ENCODE results near the gene PIEZO1. TPM values are rescaled to one million over a fixed set of nuclear protein-coding genes. Genes with fewer than 3 reads are reported as not detected.

PIEZO1 gene
- total and polyA plus RNA-seq, 7 experiments from 2014 or later = 3.6 to 237 (median 111) TPM

DNA sequence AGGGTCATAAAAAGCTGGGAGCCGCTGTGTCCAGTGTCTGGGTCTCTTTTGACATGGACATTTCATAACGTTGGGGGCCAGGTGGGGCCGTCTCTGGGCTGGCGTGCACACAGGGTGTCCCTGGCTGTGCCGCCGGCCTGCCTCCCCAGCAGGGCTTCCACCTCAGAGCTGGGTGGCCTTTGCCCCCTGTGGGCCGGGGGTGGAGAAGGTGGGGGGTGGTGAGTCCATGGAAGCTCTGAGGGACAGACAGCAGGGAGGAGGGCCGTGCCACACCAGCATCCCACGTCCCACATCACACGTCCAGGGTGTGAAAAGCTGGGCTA lies 97.8 kb downstream of the PIEZO1 start:
- peaks cover 22 to 48% of the 10 kb centered on the region in 2 donors for H3K4me1 ChIP-seq (ENCODE audit: control insufficient read depth in 2 of 2, insufficient read depth in 2 of 2, low read length in 2 of 2)
- Mint-ChIP-seq H3K36me3 (peaks cover 0 to 9% (median 0%) of the 10 kb centered on the region in 5 donors), H3K4me1 (peaks cover 17 to 76% (median 58%) of the 10 kb centered on the region in 7 donors), H3K27me3 (no peaks in the 10 kb centered on the region), H3K27ac (no peak overlapping the region), H3K9me3 (peaks cover 0 to 6% (median 0%) of the 10 kb centered on the region in 11 donors), H3K4me3 (peak overlapping the region in 8 of 10 donors; percentile 25 to 87 (median 74))
- ATAC-seq (no peak), DNase-seq (no peak)
- H3K27me3 ChIP-seq (ENCODE audit: control insufficient read depth in 2 of 2, insufficient read depth in 2 of 2, low read length in 2 of 2) = no peaks in the 10 kb centered on the region
- no peaks in the 10 kb centered on the region for H3K9me3 ChIP-seq (ENCODE audit: control insufficient read depth in 2 of 3, low read length in 3 of 3)
- H3K36me3 ChIP-seq (ENCODE audit: control insufficient read depth in 2 of 3, insufficient read depth in 3 of 3, low read length in 3 of 3) = no peaks in the 10 kb centered on the region
- no peak overlapping the region for H3K27ac ChIP-seq (ENCODE audit: low read depth, low read length)
- ChIA-PET POLR2A (interaction anchor here (1.0 to 10.2 kb wide), 4 partner anchors 9 to 34 kb away, joined by 4 to 134 read pairs (median 6); partner anchors contain the start of genes CTU2 and RNF166), CTCF (interaction anchor here (3.7 kb wide), 1 partner anchor 14 kb away, joined by 17 read pairs; no protein-coding TSS in a partner anchor)
- no peak overlapping the region for H3K4me3 ChIP-seq (ENCODE audit: low read length)
- intact Hi-C loops (cut with micrococcal nuclease) = loop anchor here (2.0 to 10.0 kb wide), 3 partner anchors 115 to 234 kb away; partner anchors contain the start of genes ZFPM1 (in 2 of the 2) and CDT1 (in 1 of the 2)

DNA sequence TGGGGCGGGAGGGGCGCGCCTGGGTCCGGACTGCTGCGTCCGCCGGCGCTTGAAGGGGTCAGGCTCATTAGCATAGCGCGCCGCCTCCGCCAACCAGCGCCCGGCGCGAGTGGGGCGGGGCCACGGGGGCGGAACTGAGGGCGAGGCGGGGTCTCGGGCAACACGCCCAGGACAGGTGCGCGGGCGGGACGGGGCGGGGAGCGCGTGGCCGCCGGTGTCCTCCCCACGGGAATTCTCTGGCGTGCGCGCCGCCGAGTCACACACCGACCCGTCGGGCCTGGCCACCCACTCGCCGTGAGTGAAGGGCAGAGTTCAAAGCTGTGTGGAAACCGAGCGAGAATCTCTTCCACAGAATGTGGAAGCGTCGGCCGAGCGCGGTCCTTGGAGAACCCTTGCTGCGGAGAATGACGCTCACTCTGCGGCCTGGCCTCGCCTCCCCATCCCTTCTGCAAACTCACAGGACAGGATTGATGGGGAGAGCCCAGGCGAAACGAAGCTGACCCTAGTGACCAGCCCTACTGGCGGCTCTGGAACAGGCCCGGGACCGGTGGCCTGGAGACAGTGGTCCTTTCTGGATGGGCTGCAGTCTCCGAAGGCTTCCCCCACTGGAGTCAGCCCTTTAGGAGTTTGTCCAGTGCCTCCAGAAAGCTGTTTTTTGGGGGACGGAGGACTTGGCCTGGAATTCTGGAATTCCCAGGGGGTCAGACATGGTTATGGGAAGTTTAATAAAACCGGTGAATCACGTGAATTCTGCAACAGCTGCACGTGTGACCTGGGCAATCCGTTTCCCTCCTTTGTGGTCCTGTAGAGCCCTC lies 98.4 kb downstream of the PIEZO1 start, which contains the start of gene SNAI3:
TSS of gene SNAI3 (minus strand) at position 69 of the 815 bp plus-strand sequence. CDS start 101 bp downstream, outside the sequence.
- Histone ChIP-seq H3K27ac (ENCODE audit: low read depth, low read length) (peak within 1 kb of the TSS; percentile 77), H3K9me3 (ENCODE audit: control insufficient read depth in 2 of 3, low read length in 3 of 3) (no peaks in the 10 kb centered on the region), H3K4me3 (ENCODE audit: low read length) (peak within 1 kb of the TSS; percentile 85), H3K36me3 (ENCODE audit: control insufficient read depth in 2 of 3, insufficient read depth in 3 of 3, low read length in 3 of 3) (no peaks in the 10 kb centered on the region), H3K27me3 (ENCODE audit: control insufficient read depth in 2 of 2, insufficient read depth in 2 of 2, low read length in 2 of 2) (no peaks in the 10 kb centered on the region), H3K4me1 (ENCODE audit: control insufficient read depth in 2 of 2, insufficient read depth in 2 of 2, low read length in 2 of 2) (peaks cover 21 to 48% of the 10 kb centered on the region in 2 donors)
- Mint-ChIP-seq H3K4me1 (peaks cover 23 to 76% (median 59%) of the 10 kb centered on the region in 7 donors), H3K9me3 (peaks cover 0 to 6% (median 0%) of the 10 kb centered on the region in 11 donors), H3K4me3 (peak within 1 kb of the TSS; percentile 72 to 87 (median 81)), H3K36me3 (peaks cover 0 to 9% (median 0%) of the 10 kb centered on the region in 5 donors), H3K27ac (peak within 1 kb of the TSS in 8 of 9 donors; percentile 6 to 81 (median 63)), H3K27me3 (no peaks in the 10 kb centered on the region)
- intact Hi-C loops (cut with micrococcal nuclease) = loop anchor here (1.0 to 10.0 kb wide), 6 partner anchors 15 to 234 kb away; partner anchors contain the start of genes CYBA (in 2 of the 2), MVD (in 2 of the 2), ZFPM1 (in 2 of the 2) and CDT1 (in 1 of the 2)
- DNase-seq (peak; percentile 69 to 96 (median 80)), ATAC-seq (peak; percentile 91)
- ChIA-PET POLR2A (interaction anchor here (1.0 to 10.2 kb wide), 5 partner anchors 9 to 34 kb away, joined by 4 to 134 read pairs (median 8); partner anchors contain the start of genes CTU2 and RNF166), CTCF (interaction anchor here (3.7 kb wide), 1 partner anchor 14 kb away, joined by 17 read pairs; no protein-coding TSS in a partner anchor)

DNA sequence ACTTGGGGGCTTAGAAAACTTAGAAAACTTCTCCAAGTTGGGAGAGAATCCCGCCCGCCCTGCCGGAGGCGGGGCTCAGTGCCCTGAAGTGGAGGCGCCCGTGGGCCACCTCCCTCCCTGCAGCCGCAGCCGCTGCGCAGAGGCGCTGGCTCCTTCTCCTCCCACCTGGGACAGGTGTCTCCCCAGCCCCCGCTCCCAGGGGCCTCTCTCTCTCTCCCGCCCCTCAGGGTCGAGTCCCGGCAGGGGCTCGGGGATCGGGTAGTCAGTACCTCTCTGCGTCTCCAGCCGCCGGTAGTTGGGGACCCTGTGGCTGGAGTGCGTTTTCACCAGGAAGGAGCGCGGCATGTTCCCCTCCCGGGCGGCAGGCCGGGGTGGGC lies 99.0 kb downstream of the PIEZO1 start:
- ChIA-PET CTCF (interaction anchor here (3.7 kb wide), 1 partner anchor 15 kb away, joined by 17 read pairs; no protein-coding TSS in a partner anchor), POLR2A (interaction anchor here (1.3 to 10.2 kb wide), 4 partner anchors 10 to 19 kb away, joined by 4 to 134 read pairs (median 10); partner anchors contain the start of genes CTU2 and RNF166)
- peak in 3 of 9 donors; percentile 47 to 60 (median 53) for DNase-seq
- H3K27ac ChIP-seq (ENCODE audit: low read depth, low read length) = peak overlapping the region; percentile 77
- intact Hi-C loops (cut with micrococcal nuclease) = loop anchor here (1.0 to 10.0 kb wide), 6 partner anchors 15 to 233 kb away; partner anchors contain the start of genes CYBA (in 2 of the 2), MVD (in 2 of the 2), ZFPM1 (in 2 of the 2) and CDT1 (in 1 of the 2)
- Mint-ChIP-seq H3K4me3 (peak overlapping the region; percentile 72 to 87 (median 81)), H3K27me3 (no peaks in the 10 kb centered on the region), H3K36me3 (peaks cover 0 to 10% (median 0%) of the 10 kb centered on the region in 5 donors), H3K4me1 (peaks cover 27 to 74% (median 57%) of the 10 kb centered on the region in 7 donors), H3K9me3 (peaks cover 0 to 6% (median 0%) of the 10 kb centered on the region in 11 donors), H3K27ac (peak overlapping the region in 5 of 9 donors; percentile 45 to 81 (median 67))
- H3K4me1 ChIP-seq (ENCODE audit: control insufficient read depth in 2 of 2, insufficient read depth in 2 of 2, low read length in 2 of 2) = peaks cover 21 to 48% of the 10 kb centered on the region in 2 donors
- no peaks in the 10 kb centered on the region for H3K9me3 ChIP-seq (ENCODE audit: control insufficient read depth in 2 of 3, low read length in 3 of 3)
- H3K27me3 ChIP-seq (ENCODE audit: control insufficient read depth in 2 of 2, insufficient read depth in 2 of 2, low read length in 2 of 2) = no peaks in the 10 kb centered on the region
- peak; percentile 48 for ATAC-seq
- H3K4me3 ChIP-seq (ENCODE audit: low read length) = peak overlapping the region; percentile 85
- peaks cover 0 to under 1% (median 0%) of the 10 kb centered on the region in 3 experiments for H3K36me3 ChIP-seq (ENCODE audit: control insufficient read depth in 2 of 3, insufficient read depth in 3 of 3, low read length in 3 of 3)

DNA sequence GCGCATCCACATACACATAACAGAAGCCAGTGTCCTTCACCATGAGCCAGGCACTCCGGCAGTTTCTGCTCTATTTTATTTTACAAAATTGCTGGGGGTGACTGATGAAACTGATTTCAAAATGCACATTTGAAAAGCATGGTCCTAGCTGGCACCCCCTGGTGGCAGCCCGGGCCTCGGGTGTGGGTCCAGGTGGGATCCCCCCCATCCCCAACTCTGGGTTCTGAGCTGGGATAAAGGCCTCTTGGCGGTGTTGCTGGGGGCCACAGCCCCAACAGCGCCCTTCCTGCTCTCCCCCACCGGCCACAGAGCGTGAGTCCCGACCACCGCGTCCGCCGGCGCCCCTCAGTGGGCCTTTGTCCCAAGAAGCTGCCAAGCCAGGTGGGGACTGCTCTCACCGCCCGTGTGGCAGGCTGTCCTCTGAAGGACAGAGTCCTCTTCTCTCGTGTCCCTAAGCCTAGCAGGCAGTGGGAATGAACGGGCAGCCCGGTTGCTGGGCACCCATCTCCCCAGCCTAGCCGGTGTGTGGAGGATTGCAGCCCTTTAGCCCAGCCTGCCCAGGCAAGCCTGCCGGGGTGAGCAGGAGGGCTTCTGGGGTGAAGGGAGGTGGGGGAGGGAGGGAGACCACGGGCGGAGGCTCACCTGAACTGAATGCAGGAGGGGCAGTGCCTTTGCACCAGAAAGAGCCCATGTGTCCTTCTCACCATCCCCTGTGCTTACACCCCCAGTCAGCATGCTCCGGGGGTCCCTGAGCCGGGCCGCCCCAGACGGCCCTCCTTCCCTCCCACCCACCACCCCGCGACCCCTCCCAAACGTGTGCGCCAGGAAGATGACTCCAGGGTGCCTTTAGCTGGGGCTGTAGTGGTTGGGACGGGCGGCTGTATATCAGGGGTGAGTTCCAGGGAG lies 99.6 kb downstream of the PIEZO1 start:
- Histone ChIP-seq H3K27me3 (ENCODE audit: control insufficient read depth in 2 of 2, insufficient read depth in 2 of 2, low read length in 2 of 2) (no peaks in the 10 kb centered on the region), H3K36me3 (ENCODE audit: control insufficient read depth in 2 of 3, insufficient read depth in 3 of 3, low read length in 3 of 3) (peaks cover 0 to 7% (median 6%) of the 10 kb centered on the region in 3 experiments), H3K4me1 (ENCODE audit: control insufficient read depth in 2 of 2, insufficient read depth in 2 of 2, low read length in 2 of 2) (peaks cover 23 to 48% of the 10 kb centered on the region in 2 donors), H3K4me3 (ENCODE audit: low read length) (peak overlapping the region; percentile 85), H3K27ac (ENCODE audit: low read depth, low read length) (peak overlapping the region; percentile 77), H3K9me3 (ENCODE audit: control insufficient read depth in 2 of 3, low read length in 3 of 3) (no peaks in the 10 kb centered on the region)
- ChIA-PET POLR2A (interaction anchor here (0.6 to 10.2 kb wide), 10 partner anchors 11 to 61 kb away, joined by 3 to 134 read pairs (median 4); partner anchors contain the start of genes CTU2, MVD and RNF166), CTCF (interaction anchor here (1.1 to 3.7 kb wide), 5 partner anchors 11 to 35 kb away, joined by 3 to 17 read pairs (median 5); no protein-coding TSS in a partner anchor)
- intact Hi-C loops (cut with micrococcal nuclease) = loop anchor here (1.0 to 10.0 kb wide), 9 partner anchors 16 to 233 kb away; partner anchors contain the start of genes CYBA (in 2 of the 2), MVD (in 2 of the 2), ZFPM1 (in 2 of the 2) and CDT1 (in 1 of the 2)
- Mint-ChIP-seq H3K4me1 (peaks cover 22 to 73% (median 54%) of the 10 kb centered on the region in 7 donors), H3K4me3 (peak overlapping the region; percentile 72 to 87 (median 81)), H3K27me3 (no peaks in the 10 kb centered on the region), H3K27ac (peak overlapping the region in 7 of 9 donors; percentile 41 to 81 (median 64)), H3K36me3 (peaks cover 0 to 11% (median 0%) of the 10 kb centered on the region in 5 donors), H3K9me3 (peaks cover 0 to 4% (median 0%) of the 10 kb centered on the region in 11 donors)
- ATAC-seq = peak; percentile 40
- peak in 6 of 9 donors; percentile 47 to 56 (median 52) for DNase-seq

DNA sequence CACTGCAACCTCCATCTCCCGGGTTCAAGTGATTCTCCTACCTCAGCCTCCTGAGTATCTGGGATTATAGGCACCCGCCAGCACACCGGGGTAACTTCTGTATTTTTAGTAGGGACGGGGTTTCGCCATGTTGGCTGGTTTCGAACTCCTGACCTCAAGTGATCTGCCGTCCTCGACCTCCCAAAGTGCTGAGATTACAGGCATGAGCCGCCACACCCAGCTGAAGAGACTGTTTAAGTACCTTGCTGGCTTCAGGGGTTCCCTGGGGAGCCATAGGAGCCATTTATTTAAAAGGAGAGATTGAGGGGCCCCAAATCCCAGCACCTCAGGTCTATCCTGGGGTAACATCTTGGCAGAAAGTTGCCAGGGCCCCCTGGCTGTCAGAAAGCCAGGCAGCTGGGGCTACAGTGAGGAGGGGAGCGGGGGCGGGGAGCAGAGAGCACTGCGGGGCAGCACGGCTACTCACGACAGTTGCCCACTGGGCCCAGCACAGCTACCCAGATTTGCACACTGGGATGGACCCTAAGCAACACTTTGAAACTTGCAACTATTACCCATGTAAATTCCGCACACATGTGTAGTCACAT lies 100.4 kb downstream of the PIEZO1 start:
- peaks cover 0 to 4% (median 0%) of the 10 kb centered on the region in 11 donors for H3K9me3 Mint-ChIP-seq
- peaks cover 22 to 67% (median 48%) of the 10 kb centered on the region in 7 donors for H3K4me1 Mint-ChIP-seq
- DNase-seq (no peak), ATAC-seq (no peak)
- H3K4me3 Mint-ChIP-seq = peak overlapping the region; percentile 72 to 87 (median 81)
- H3K27me3 Mint-ChIP-seq = no peaks in the 10 kb centered on the region
- H3K36me3 ChIP-seq (ENCODE audit: control insufficient read depth in 2 of 3, insufficient read depth in 3 of 3, low read length in 3 of 3) = peaks cover 0 to 12% (median 6%) of the 10 kb centered on the region in 3 experiments
- H3K4me1 ChIP-seq (ENCODE audit: control insufficient read depth in 2 of 2, insufficient read depth in 2 of 2, low read length in 2 of 2) = peaks cover 23 to 48% of the 10 kb centered on the region in 2 donors
- intact Hi-C loops (cut with micrococcal nuclease) = loop anchor here (1.0 to 10.0 kb wide), 5 partner anchors 50 to 230 kb away; partner anchors contain the start of genes CDT1 (in 1 of the 2), PIEZO1 (in 1 of the 2), ZC3H18 (in 1 of the 2) and ZFPM1 (in 1 of the 2)
- H3K9me3 ChIP-seq (ENCODE audit: control insufficient read depth in 2 of 3, low read length in 3 of 3) = no peaks in the 10 kb centered on the region
- peak overlapping the region; percentile 85 for H3K4me3 ChIP-seq (ENCODE audit: low read length)
- H3K27ac ChIP-seq (ENCODE audit: low read depth, low read length) = peak overlapping the region; percentile 77
- CTCF ChIA-PET = interaction anchor here (1.1 to 3.7 kb wide), 5 partner anchors 12 to 35 kb away, joined by 3 to 17 read pairs (median 5); no protein-coding TSS in a partner anchor
- peaks cover 0 to 14% (median 0%) of the 10 kb centered on the region in 5 donors for H3K36me3 Mint-ChIP-seq
- H3K27me3 ChIP-seq (ENCODE audit: control insufficient read depth in 2 of 2, insufficient read depth in 2 of 2, low read length in 2 of 2) = no peaks in the 10 kb centered on the region
- POLR2A ChIA-PET = interaction anchor here (0.8 to 10.2 kb wide), 9 partner anchors 11 to 61 kb away, joined by 3 to 134 read pairs (median 4); partner anchors contain the start of genes CTU2, MVD and RNF166
- H3K27ac Mint-ChIP-seq = peak overlapping the region in 7 of 9 donors; percentile 47 to 86 (median 67)
